CD4-positive, alpha-beta T cell treated with Interferon gamma for 1 hour (primary cell): ENCODE results near the gene CT47C1.
"Not testable (repeated sequence)": the region's sequence is repeated elsewhere in the genome, so short reads cannot be mapped to it uniquely, and the experiment has no call there.

Experiments
- DNase-seq: peaks from one replicate; pipeline ENCODE4 v3.0.0-alpha.2; 2020

CT47C1 gene

DNA sequence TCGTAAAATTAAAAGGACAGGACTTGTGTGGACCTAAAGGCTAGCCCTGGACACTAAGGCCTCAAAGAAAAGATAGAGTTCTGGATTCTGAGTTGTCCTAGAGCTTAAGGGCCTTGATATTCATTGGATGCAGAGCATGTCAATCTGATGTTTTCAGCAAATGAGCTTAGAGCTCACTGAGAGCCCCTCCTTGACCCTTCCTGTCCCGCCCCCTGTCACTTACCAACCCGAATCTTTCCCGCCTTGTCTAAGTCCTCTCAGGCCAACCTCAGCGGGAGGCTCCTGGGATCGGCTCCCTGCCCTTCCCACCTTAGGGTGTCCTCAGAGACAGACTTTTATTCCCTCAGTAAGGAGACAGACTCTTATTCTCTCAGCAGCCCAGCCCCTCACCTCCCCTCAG is at the start of gene CT47C1:
CT47C1 (plus strand) TSS at position 250 of the 400 bp plus-strand sequence. CDS start 233 bp downstream, outside the sequence.
- DNase-seq, result no peak

DNA sequence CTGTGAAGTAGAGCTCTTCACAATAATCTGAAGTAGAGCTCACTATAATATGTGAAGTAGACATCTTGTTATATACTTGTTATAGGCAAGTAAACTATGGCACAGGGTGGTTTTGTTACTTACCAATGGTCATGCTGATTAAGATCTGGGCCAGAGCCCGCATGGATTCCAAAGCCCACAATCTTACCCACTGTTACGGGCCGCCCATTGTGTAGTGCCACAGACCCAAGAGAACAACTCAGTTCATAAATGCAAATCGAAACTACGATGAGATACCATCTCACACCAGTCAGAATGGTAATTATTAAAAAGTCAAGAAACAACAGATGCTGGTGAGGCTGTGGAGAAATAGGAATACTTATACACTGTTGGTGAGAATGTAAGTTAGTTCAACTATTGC is 46.9 kb upstream of the CT47C1 start:
- DNase-seq, result no peak

DNA sequence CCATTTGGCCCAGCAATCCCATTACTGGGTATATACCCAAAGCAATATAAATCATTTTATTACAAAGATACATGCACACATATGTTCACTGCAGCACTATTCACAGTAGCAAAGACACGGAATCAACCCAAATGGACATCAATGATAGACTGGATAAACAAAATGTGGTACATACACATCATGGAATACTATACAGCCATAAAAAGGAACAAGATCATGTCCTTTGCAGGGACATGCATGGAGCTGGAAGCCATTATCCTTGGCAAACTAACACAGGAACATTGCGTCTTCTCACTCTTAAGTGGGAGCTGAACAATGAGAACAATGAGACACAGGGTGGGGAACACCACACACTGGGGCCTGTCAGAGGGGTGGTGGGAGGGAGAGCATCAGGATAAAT is 46.4 kb upstream of the CT47C1 start:
- not testable (repeated sequence) for DNase-seq

DNA sequence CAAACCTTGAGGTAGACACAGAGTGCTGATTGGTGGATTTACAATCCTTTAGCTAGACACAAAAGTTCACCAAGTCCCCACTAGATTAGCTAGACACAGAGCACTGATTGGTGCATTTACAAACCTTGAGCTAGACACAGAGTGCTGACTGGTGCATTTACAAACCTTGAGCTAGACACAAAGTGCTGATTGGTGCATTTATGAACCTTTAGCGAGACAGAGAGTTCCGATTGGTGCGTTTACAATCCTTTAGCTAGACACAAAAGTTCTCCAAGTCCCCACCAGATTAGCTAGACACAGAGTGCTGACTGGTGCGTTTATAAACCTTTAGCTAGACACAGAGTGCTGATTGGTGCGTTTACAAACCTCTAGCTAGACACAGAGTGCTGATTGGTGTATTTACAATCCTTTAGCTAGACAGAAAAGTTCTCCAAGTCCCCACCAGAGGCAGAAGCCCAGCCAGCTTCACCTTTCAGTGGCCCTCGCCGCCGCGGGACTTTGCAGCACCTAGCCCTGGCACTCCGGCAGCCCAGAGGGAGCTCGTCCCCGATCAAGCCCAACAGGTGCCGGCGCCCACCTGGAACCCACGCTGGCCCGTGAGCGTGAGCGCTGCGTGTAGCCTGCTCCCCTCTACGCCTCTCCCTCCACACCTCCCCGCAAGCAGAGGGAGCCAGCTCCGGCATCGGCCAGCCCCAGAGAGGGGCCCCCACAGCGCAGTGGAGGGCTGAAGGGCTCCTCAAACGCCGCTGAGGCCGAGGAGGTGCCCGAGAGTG is 44.6 kb upstream of the CT47C1 start:
- not testable (repeated sequence) for DNase-seq

DNA sequence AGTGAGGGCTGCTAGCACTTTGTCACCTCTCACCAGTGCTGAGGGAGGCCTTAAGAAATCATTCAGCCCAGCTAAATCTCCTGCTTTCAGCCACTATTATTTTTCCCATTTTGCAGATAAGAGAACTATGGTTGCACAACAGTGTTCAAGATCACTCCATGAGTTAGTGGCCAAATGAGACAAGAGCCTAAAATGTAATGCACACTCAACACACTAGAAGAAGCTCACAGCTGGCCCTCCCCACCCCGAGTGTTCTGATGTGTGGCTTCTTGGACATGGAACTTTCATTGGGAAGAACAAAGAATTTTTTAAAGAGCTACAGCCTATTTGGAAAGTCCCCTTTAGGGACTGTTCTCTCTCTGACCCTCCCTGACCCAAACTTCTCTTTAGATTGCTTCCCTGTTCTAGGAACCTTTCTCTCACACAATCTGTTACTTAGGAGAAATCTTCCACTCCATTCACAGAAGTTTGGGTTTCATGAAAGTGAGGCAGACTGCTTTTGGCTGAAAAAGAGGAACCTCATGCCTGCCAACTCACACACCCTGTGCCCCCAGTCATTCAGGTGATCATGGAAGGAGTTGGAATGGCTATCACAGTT is 44.0 kb upstream of the CT47C1 start:
- no peak for DNase-seq

DNA sequence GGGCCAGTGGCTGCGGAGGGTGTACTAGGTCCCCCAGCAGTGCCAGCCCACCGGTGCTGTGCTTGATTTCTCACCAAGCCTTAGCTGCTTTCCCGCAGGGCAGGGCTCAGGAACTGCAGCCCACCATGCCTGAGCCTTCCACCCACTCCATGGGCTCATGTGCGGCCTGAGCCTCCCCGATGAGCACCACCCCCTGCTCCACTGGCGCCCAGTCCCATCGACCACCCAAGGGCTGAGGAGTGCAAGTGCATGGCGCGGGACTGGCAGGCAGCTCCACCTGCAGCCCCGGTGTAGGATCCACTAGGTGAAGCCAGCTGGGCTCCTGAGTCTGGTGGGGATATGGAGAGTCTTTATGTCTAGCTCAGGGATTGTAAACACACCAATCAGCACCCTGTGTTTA is 43.1 kb upstream of the CT47C1 start:
- not testable (repeated sequence) for DNase-seq

DNA sequence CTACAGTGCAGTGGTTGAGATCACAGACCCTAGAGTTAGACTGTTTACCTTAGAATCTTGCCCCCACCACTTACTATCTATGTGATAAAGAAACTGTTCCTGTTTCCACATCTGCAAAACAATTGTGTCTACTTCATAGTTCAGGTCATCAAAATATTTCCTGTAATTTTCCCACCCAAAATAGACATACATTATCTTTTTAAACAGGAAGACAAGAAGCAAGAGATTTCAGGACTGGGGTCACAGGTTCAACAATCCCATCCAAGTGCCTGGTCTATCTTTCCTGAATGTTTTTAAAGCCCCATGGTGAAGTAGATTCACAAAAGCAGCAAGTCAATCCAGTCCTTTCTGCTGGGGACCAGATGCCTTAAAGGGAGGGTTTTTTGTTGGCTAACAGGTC is 41.8 kb upstream of the CT47C1 start:
- no peak for DNase-seq

DNA sequence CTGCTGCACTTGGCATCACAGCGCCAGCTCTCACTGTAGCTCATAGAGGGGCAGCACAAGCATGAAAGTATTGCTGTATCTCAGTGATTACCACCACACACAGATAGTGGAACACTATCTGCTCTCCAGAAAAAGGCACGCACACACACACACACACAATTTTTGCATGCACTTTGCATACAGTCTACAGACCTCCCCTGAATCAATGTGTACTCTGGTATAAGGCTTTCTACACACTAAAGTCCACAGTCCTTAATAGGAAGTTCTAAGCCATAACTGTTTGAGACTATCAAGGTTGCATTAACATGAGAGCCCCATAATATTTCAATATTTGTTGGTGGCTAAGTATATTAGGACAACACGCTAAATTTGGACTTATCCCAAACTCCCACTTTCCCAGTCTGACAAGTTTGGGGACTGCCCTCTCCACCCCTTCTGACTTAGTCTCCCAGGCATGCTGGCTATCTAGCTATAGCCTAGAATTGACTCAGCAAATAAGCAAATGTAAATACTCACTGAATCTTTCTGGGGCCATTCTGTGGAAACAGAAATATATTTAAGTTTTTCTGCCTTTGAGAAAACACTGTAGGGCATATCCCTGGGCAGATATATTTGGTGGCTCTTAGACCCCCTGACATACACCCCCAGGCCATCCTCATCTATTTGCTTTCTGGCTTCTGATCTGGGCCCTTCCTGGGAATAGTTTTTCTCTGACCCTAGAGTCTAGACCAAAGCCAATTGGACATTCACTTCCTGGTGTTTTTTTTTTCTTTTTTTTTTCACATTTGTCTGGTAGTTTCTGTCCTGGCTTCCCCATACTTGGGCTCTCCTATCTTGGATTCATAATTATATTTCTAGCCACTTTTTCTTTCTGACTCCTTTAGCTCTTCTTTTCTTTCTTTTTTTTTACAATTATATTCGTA is 36.4 kb upstream of the CT47C1 start:
- no peak for DNase-seq

DNA sequence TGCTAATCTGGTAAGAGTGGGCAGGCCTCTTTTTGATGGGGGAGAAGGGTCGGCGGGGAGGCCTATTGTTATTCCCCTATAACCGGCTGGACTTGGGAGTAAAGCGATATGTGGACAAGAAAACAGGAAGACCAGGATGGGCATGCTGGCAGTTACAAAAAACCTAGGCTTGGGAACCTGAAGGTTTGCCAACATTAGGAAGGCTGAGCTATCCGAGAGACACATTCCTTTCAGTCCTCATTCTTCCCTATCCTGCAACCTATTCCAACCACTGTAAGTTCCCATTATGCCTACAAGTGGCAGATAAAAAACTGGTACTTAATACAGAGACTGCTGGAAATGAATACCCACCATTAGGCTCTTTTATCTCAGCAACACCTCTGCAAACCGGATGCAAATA is 32.4 kb upstream of the CT47C1 start:
- DNase-seq, result no peak

DNA sequence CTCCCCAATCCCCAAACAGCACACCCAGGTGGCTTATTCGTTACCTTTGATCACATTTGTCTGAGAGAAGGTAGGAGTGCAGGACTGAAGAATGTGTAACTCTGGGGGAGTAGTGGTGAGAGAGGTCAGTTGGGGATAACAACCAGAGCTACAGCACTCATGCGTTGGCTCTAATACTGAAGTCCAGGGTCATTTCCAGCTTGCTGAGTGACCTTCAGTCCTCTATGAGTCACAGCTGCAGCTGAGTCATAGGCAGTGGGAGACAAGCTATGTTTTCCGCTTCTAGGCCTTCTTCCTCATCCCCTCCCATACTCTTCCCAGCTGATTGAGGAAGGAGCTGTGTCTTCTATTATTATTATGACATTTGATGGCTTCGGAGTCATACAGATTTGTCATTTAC is 31.6 kb upstream of the CT47C1 start:
- peak; percentile 13 for DNase-seq

DNA sequence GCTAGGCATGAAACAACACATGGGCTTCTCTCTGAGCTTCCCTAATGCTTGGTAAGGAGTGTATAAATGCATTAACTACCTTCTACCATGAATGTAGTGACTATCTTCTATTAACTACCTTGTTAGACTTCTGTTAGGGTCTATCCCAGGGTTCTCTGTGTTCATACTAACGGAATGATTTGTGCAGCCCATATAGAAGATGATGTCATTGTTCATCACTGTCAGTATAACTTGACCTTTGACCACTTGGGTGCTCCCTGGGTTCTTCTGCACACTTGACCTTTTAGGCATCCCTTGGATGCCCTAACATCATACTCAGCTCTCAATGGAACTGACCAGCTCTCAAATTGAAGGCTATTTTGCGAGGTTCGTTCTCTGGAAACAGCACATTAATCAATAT is 30.8 kb upstream of the CT47C1 start:
- no peak for DNase-seq

DNA sequence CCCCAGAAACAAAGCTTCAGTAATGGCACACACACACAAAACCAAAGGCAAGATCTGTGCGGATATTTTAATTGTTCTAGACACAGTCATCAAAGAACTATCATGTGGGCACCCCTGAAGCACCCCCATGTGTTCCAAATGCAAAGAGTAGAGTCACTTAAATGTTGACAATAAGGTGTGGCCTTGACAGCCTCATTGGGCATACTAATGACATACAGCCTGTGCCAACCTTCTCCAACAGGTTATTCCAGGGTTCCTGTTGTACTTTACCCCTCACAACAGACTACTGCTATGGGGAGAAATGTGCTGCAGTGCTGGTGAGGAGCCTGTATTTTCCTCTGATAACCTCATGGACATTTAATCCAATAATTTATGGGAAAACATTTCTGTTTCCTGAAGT is 29.8 kb upstream of the CT47C1 start:
- DNase-seq, result no peak

DNA sequence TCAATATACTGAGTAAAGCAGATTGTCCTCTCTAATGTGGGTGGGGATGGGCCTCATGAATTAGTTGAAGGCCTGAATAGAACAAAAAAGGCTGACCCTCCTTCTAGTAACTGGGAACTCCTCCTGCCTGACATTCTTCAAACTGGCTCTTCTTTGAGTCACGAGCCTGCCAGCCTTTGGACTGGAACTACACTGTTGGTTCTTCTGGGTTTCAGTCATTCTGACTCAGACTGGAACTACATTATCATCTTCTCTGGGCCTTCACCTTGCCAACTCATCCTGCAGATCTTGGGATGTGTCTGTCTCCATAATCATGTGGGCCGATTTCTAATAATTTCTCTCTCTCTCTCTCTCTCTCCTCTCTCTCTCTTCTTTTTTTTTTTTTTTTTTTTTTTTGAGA is 26.9 kb upstream of the CT47C1 start:
- no peak for DNase-seq

DNA sequence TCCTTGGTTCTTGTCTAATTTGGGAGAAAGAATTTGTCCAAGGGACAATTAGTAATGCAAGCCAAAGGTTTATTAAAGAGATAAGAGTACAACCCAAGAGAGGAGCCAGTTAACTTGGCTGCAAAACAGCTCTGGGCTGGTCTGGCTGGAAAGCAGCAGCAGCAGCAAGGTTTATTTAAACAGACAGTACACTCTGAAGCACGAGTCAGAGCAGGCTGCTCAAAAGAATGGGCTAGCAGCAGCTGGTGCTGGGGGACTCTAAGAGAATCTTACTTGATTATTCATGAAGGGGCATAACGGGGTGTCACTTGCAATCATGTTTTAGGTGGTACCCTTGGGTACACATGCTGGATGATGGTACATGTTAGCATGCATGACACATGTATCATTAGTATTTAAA is 17.1 kb upstream of the CT47C1 start:
- DNase-seq, result no peak

DNA sequence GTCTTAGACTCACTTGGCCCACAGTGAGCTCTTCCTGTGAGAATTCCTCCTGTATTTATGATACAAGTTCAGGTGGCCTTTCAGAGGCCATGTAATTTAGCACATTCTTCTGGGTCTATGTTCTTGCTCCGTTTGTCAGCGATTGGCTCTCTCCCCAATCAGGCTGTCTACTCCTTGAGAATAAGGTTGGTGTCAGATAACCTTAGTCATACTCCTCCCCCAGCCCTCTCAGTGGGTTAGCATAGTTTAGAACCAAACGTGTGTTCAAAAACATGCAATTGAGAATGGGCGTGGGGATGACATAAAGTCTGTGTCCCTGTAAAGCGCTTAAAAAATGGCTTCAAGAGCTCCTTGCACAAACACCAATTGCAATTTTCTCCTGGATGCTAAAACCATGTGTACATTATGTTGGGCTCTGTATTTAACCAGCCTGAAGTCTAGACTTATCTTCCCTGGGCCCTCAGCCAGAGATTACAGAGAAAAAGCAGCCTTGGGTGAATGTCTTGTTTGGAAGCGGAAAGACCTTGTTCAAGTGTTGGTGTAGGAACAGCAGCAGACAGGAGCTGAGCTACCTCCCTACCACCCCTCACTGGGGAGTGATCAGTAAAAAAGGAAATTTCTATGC is 9.9 kb upstream of the CT47C1 start:
- DNase-seq, result no peak

DNA sequence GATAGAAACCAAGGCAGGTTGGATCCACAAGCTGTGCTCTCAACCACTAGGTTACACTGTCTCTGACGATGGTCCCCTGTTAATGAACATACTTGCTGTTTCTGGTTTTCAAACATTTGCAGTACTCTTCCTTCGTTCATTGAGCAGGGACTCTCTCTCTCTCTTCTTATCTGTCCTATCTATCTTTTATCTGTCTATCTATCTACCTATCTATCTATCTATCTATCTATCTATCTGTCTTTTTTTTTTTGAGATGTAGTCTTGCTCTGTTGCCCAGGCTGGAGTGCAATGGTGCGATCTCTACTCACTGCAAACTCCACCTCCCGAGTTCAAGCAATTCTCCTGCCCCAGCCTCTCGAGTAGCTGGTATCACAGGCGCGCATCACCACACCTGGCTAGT is 9.4 kb upstream of the CT47C1 start:
- DNase-seq, result no peak

DNA sequence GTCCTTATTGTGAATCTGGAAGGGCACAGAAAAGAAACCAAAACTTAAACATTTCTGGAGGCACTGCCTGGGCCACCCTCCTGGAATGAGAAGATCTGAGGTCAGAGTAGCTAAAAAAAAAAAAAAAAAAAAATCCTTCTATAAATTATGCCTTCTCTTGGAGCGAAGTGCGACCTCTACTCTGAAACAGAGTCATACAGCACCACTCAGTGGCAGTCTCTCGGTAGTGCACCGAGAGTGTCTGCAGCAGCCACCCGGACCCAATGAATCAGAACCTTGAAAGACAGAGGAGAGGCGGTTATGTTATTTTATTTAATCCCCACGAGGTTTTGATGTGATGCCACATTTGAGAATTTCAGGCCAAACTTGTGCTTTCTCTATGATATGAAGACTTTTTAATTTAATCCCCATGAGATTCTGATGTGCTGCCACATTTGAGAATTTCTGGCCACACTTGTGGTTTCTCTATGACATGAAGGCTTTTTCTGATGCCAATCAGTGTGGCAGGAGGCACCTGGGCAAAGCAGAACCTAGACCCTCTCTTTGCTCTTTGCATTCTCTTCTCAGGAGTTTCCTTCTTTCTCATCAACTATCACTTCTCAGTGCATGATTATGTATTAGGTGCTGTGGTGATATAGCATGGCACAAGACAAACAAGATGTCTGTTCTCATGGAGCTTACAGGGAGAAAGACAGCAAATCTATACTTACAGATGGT is 5.6 kb upstream of the CT47C1 start:
- DNase-seq, result peak; percentile 42

DNA sequence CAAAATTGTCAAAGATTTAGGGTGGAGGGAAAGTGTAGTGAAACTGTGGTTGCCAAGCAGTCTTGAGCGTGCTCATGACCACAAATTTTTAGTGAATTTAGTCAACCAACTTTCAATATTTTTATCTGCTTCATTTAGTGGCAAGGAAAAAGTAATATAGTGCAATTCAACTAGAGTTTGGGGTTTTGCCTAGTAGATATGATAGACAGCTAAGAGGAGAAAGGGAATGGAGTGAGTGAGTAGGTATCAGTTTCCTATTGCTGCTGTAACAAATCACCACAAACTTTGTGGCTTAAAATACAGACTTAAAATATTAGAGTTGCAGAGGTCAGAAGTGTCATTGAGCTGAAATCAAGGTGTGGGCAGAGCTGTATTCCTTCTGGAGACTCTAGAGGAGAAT is 3.7 kb upstream of the CT47C1 start:
- DNase-seq, result no peak

DNA sequence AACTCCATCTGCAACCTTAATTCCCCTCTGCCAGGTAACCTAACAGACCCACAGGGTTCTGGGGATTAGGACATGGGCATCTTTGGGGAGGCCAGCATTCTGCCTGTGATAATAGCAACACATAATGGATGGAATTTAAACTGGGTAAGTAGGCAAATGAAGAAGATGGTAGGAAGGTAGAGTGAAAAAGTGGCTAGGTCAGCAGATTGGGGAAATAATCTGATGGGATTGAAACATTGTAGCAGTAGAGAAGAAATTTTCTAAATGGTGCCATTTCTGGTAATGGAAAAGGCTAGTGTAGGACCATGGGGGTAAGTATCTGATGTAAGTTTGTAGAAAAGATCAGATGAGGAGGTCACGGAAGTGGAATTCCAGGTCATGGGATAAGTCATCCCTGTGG is 3.0 kb upstream of the CT47C1 start:
- no peak for DNase-seq

DNA sequence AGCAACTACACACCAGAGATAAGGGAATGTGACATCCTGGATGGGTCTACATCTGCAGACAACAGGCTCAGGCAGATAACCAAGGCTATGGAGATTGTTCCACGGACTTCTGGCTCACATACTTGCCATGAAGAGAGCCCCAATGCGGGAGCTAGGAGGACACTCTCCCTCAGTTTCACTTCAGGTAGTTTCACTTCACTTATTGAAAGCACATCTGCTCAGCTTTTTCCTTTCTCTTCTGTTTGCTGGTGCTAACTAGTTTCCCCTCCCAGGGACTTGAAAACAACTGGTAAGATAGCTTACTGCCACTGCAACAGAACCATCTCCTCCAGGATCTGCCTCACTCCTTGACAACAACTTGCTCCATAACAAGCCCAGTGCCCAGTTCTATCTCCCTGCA is 1.4 kb upstream of the CT47C1 start:
- DNase-seq, result no peak

DNA sequence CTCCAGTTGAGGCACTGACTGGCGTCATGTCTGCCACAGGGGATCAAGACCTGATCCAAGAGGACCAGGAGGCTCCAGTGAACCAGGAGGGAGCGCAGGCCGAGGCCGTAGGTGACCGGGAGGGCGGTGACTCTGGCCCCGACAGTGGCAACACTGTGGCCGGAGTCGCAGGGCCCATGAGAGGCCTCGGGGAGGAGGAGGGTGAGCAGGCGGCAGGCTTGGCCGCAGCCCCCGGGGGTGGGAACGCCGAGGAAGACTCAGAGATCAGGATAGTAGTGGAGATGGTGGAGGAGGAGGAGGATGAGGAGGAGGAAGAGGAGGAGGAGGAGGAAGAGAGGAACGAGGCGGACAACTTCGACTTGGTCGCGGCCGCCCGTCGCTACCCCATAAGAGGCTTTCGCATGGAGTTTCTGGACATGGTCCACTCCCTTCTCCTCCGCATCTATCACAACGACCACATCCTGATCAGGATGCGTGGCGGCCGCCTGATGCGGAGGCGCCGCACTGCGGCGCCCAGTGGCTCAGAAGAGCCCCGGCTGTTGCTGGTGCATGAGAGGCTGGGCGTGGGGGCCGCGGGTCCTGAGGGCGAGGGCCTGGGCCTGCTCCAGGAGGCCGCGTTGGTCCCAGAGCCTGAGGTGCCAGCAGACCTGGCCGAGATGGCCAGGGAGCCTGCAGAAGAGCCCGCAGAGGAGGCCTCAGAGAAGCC is 560 bp downstream of the CT47C1 start:
- DNase-seq, result no peak

DNA sequence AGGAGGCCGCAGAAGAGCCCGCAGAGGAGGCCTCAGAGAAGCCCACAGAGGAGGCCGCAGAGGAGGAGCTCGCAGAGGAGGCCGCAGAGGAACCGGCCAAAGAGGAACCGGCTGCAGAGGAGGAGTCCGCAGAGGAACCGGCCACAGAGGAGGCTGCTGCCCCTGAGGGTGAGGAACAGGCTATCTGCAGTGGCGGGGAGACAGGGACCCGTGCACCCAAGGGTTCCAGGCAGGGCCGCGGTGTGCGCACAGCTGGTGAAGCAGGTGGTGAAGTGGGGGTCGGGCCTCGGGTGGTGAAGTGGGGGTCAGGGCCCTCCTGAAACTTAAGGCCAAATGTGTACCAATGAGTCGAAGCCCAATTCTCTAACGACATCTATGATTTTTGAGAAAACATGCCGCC is 1.1 kb downstream of the CT47C1 start:
- no peak for DNase-seq
